ENCODE results near the gene EPHA6. TPM values are rescaled to one million over a fixed set of nuclear protein-coding genes. Genes with fewer than 3 reads are reported as not detected.

Gene EPHA6
- total RNA-seq, 1 experiment from 2014 or later, result 1.2 TPM

DNA sequence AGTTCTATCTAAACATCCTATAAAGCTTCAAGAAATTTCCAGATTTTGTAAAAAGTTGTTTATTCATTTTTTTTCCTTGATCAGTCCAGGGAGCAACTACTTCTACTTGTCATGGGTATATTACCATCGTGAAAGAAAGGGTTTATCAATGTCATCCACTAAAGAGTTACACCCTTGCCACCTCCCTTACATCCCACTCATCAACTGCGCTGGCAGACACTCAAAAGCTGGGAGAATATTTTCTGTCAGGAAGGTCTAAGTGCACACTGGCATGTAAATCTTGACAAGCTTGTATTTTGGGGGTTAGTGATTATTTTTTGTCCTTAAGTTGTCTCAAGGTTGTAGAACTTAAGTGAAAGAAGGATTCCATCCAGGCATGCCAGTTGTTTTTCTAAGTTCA lies 761.8 kb downstream of the EPHA6 start:
- Histone ChIP-seq H3K9me3 (ENCODE audit: insufficient read depth, low read depth) (no peaks in the 10 kb centered on the region), H2AFZ (no peak overlapping the region; the same call in 1 of the 2 replicates), H3K27me3 (ENCODE audit: insufficient read depth, low read depth) (no peaks in the 10 kb centered on the region), H3K27ac (no peak overlapping the region), H3F3A (ENCODE audit: insufficient read depth, low read depth) (no peaks in the 10 kb centered on the region), H3K9me2 (ENCODE audit: insufficient read depth) (no peaks in the 10 kb centered on the region), H3K36me3 (ENCODE audit: low read depth) (no peaks in the 10 kb centered on the region), H3K4me3 (no peak overlapping the region), H3K4me1 (replicated peaks; ENCODE audit: insufficient read depth) (no peaks in the 10 kb centered on the region), H3K4me2 (no peak overlapping the region), H4K20me1 (ENCODE audit: insufficient read depth) (no peaks in the 10 kb centered on the region), H3K79me2 (ENCODE audit: low read depth) (no peaks in the 10 kb centered on the region)
- intact Hi-C loops (cut with micrococcal nuclease; ENCODE audit: unreplicated experiment), result no loop called here
- DNase-seq, result no peak
- TF ChIP-seq, protein P1, sequence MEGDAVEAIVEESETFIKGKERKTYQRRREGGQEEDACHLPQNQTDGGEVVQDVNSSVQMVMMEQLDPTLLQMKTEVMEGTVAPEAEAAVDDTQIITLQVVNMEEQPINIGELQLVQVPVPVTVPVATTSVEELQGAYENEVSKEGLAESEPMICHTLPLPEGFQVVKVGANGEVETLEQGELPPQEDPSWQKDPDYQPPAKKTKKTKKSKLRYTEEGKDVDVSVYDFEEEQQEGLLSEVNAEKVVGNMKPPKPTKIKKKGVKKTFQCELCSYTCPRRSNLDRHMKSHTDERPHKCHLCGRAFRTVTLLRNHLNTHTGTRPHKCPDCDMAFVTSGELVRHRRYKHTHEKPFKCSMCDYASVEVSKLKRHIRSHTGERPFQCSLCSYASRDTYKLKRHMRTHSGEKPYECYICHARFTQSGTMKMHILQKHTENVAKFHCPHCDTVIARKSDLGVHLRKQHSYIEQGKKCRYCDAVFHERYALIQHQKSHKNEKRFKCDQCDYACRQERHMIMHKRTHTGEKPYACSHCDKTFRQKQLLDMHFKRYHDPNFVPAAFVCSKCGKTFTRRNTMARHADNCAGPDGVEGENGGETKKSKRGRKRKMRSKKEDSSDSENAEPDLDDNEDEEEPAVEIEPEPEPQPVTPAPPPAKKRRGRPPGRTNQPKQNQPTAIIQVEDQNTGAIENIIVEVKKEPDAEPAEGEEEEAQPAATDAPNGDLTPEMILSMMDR (conservative IDR thresholded peaks at IDR 0.05), result no peak
- TF ChIP-seq EZH2 (IDR thresholded peaks at IDR 0.05; ENCODE audit: low read depth), result no peak
- BruUV-seq (replicated peaks), result no TSS peak
- CTCF ChIA-PET, result no interaction called here
- POLR2A ChIA-PET (ENCODE audit: unreplicated experiment), result no interaction called here

DNA sequence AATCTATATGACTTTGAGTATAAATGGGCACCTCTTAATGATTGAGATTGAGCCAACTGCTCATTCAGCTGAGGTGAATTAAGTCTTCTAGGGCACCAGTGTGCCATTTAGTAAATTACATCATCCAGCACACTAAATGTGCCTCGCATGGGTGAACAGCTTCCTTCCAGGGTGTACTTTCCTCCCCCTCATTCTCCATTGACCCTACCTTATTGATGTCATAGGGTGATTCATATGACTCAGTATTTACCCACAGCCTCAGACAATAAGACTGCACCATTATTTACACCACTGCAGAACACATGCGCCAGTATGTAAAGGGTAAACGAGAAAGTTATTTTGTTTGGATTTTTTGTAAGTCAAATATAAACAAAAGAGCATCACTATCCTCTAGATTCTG lies 765.0 kb downstream of the EPHA6 start:
- no TSS peak for BruUV-seq (replicated peaks)
- no peak overlapping the region for H3K27ac ChIP-seq
- no peaks in the 10 kb centered on the region for H4K20me1 ChIP-seq (ENCODE audit: insufficient read depth)
- H2AFZ ChIP-seq, result no peak overlapping the region
- H3K4me2 ChIP-seq, result no peak overlapping the region
- H3K27me3 ChIP-seq (ENCODE audit: insufficient read depth, low read depth), result no peaks in the 10 kb centered on the region
- ChIA-PET POLR2A (ENCODE audit: unreplicated experiment) (no interaction called here), CTCF (no interaction called here)
- intact Hi-C loops (cut with micrococcal nuclease; ENCODE audit: unreplicated experiment), result no loop called here
- no peaks in the 10 kb centered on the region for H3K4me1 ChIP-seq (replicated peaks; ENCODE audit: insufficient read depth)
- DNase-seq, result peak in 1 of 2 experiments; percentile 34
- no peak for TF ChIP-seq EZH2 (IDR thresholded peaks at IDR 0.05; ENCODE audit: low read depth)
- TF ChIP-seq, protein P1 (conservative IDR thresholded peaks at IDR 0.05), result no peak
- no peaks in the 10 kb centered on the region for H3K9me2 ChIP-seq (ENCODE audit: insufficient read depth)
- H3F3A ChIP-seq (ENCODE audit: insufficient read depth, low read depth), result no peaks in the 10 kb centered on the region
- H3K79me2 ChIP-seq (ENCODE audit: low read depth), result no peaks in the 10 kb centered on the region
- H3K4me3 ChIP-seq, result no peak overlapping the region
- H3K9me3 ChIP-seq (ENCODE audit: insufficient read depth, low read depth), result no peaks in the 10 kb centered on the region
- H3K36me3 ChIP-seq (ENCODE audit: low read depth), result no peaks in the 10 kb centered on the region

DNA sequence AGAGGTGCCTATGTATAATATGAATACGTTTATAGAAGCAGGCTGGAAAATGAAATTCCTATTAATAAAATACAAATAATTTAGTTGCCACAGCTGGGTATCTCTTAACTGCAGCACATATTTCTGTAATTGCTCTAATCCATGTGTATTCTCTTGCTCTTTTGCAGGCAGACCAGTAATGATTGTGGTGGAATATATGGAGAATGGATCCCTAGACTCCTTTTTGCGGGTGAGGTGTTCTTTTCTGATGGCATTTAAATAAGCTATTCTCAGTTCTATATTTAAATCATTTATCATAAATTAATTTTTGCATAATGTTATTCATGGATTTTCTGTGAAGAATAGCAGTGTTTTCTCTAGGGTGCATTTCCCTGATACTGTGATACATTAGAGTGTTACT lies 796.2 kb downstream of the EPHA6 start:
- no peak overlapping the region for H3K4me2 ChIP-seq
- no peaks in the 10 kb centered on the region for H3F3A ChIP-seq (ENCODE audit: insufficient read depth, low read depth)
- BruUV-seq (replicated peaks), result no TSS peak
- no peak overlapping the region for H3K4me3 ChIP-seq
- no peak overlapping the region for H2AFZ ChIP-seq
- H3K4me1 ChIP-seq (replicated peaks; ENCODE audit: insufficient read depth), result no peaks in the 10 kb centered on the region
- no peaks in the 10 kb centered on the region for H3K36me3 ChIP-seq (ENCODE audit: low read depth)
- H3K79me2 ChIP-seq (ENCODE audit: low read depth), result no peaks in the 10 kb centered on the region
- intact Hi-C loops (cut with micrococcal nuclease; ENCODE audit: unreplicated experiment), result no loop called here
- no peaks in the 10 kb centered on the region for H3K27me3 ChIP-seq (ENCODE audit: insufficient read depth, low read depth)
- no peak for DNase-seq
- H3K27ac ChIP-seq, result no peak overlapping the region
- no peaks in the 10 kb centered on the region for H4K20me1 ChIP-seq (ENCODE audit: insufficient read depth)
- no peaks in the 10 kb centered on the region for H3K9me3 ChIP-seq (ENCODE audit: insufficient read depth, low read depth)
- ChIA-PET CTCF (no interaction called here), POLR2A (ENCODE audit: unreplicated experiment) (no interaction called here)
- no peaks in the 10 kb centered on the region for H3K9me2 ChIP-seq (ENCODE audit: insufficient read depth)
- no peak for TF ChIP-seq EZH2 (IDR thresholded peaks at IDR 0.05; ENCODE audit: low read depth)
- TF ChIP-seq, protein P1 (conservative IDR thresholded peaks at IDR 0.05), result no peak
